ENCODE results near the gene PHACTR4. TPM values are rescaled to one million over a fixed set of nuclear protein-coding genes. Genes with fewer than 3 reads are reported as not detected.
"Not testable (repeated sequence)": the region's sequence is repeated elsewhere in the genome, so short reads cannot be mapped to it uniquely, and the experiment has no call there.

Gene PHACTR4
- polyA plus RNA-seq, 2 donors: 32.2 to 52.2 TPM

- WGBS, 2 donors: 62 to 63% methylated on average over 7 of the region's 7 CpGs
- Histone ChIP-seq H3K27me3 (ENCODE audit: control insufficient read depth in 1 of 2, insufficient read depth in 2 of 2, low read length in 2 of 2) (no peaks in the 10 kb centered on the region), H3K36me3 (ENCODE audit: control insufficient read depth in 2 of 2, insufficient read depth in 2 of 2, low read length in 1 of 2) (no peaks in the 10 kb centered on the region), H3K9me3 (ENCODE audit: control insufficient read depth in 2 of 2, insufficient read depth in 1 of 2, low read depth in 1 of 2, low read length in 1 of 2) (no peaks in the 10 kb centered on the region), H3K4me1 (ENCODE audit: control insufficient read depth in 2 of 2, insufficient read depth in 2 of 2, low read length in 1 of 2) (no peaks in the 10 kb centered on the region), H3K4me3 (ENCODE audit: low read depth in 1 of 2, low read length in 2 of 2) (no peak overlapping the region), H3K27ac (ENCODE audit: low read depth in 2 of 2, low read length in 1 of 2) (peak overlapping the region in 1 of 2 donors; percentile 42)
Observed at GRCh38 chr1:28365864-28366263, 3.7 kb upstream of the PHACTR4 start.

GRCh38 chr1:28368608-28369007 is 932 bp upstream of the PHACTR4 start:
- not testable (repeated sequence) for H3K4me3 ChIP-seq (ENCODE audit: low read depth in 1 of 2, low read length in 2 of 2); H3K4me1 ChIP-seq (ENCODE audit: control insufficient read depth in 2 of 2, insufficient read depth in 2 of 2, low read length in 1 of 2); H3K27me3 ChIP-seq (ENCODE audit: control insufficient read depth in 1 of 2, insufficient read depth in 2 of 2, low read length in 2 of 2); H3K36me3 ChIP-seq (ENCODE audit: control insufficient read depth in 2 of 2, insufficient read depth in 2 of 2, low read length in 1 of 2); H3K27ac ChIP-seq (ENCODE audit: low read depth in 2 of 2, low read length in 1 of 2); H3K9me3 ChIP-seq (ENCODE audit: control insufficient read depth in 2 of 2, insufficient read depth in 1 of 2, low read depth in 1 of 2, low read length in 1 of 2)
- WGBS, 2 donors: 97 to 98% methylated on average over 15 of the region's 15 CpGs

GRCh38 chr1:28370239-28371009 is 884 bp downstream of the PHACTR4 start:
- 29% methylated on average over 32 of the region's 32 CpGs for WGBS, 2 donors
- H3K4me1 ChIP-seq (ENCODE audit: control insufficient read depth in 2 of 2, insufficient read depth in 2 of 2, low read length in 1 of 2): no peaks in the 10 kb centered on the region
- no peaks in the 10 kb centered on the region for H3K9me3 ChIP-seq (ENCODE audit: control insufficient read depth in 2 of 2, insufficient read depth in 1 of 2, low read depth in 1 of 2, low read length in 1 of 2)
- H3K4me3 ChIP-seq (ENCODE audit: low read depth in 1 of 2, low read length in 2 of 2): peak overlapping the region; percentile 80 to 99
- no peaks in the 10 kb centered on the region for H3K27me3 ChIP-seq (ENCODE audit: control insufficient read depth in 1 of 2, insufficient read depth in 2 of 2, low read length in 2 of 2)
- no peaks in the 10 kb centered on the region for H3K36me3 ChIP-seq (ENCODE audit: control insufficient read depth in 2 of 2, insufficient read depth in 2 of 2, low read length in 1 of 2)
- H3K27ac ChIP-seq (ENCODE audit: low read depth in 2 of 2, low read length in 1 of 2): peak overlapping the region; percentile 93 to 98

GRCh38 chr1:28371010-28371377 is 1.5 kb downstream of the PHACTR4 start:
- Histone ChIP-seq H3K4me1 (ENCODE audit: control insufficient read depth in 2 of 2, insufficient read depth in 2 of 2, low read length in 1 of 2) (no peaks in the 10 kb centered on the region), H3K36me3 (ENCODE audit: control insufficient read depth in 2 of 2, insufficient read depth in 2 of 2, low read length in 1 of 2) (no peaks in the 10 kb centered on the region), H3K27ac (ENCODE audit: low read depth in 2 of 2, low read length in 1 of 2) (peak overlapping the region in 1 of 2 donors; percentile 13), H3K27me3 (ENCODE audit: control insufficient read depth in 1 of 2, insufficient read depth in 2 of 2, low read length in 2 of 2) (no peaks in the 10 kb centered on the region), H3K4me3 (ENCODE audit: low read depth in 1 of 2, low read length in 2 of 2) (peak overlapping the region in 1 of 2 donors; percentile 99), H3K9me3 (ENCODE audit: control insufficient read depth in 2 of 2, insufficient read depth in 1 of 2, low read depth in 1 of 2, low read length in 1 of 2) (no peaks in the 10 kb centered on the region)
- 83 to 89% methylated on average over 5 of the region's 5 CpGs for WGBS, 2 donors

- 51 to 63% methylated on average over 7 of the region's 7 CpGs for WGBS, 2 donors
- H3K4me3 ChIP-seq (ENCODE audit: low read depth in 1 of 2, low read length in 2 of 2); H3K9me3 ChIP-seq (ENCODE audit: control insufficient read depth in 2 of 2, insufficient read depth in 1 of 2, low read depth in 1 of 2, low read length in 1 of 2); H3K36me3 ChIP-seq (ENCODE audit: control insufficient read depth in 2 of 2, insufficient read depth in 2 of 2, low read length in 1 of 2); H3K27me3 ChIP-seq (ENCODE audit: control insufficient read depth in 1 of 2, insufficient read depth in 2 of 2, low read length in 2 of 2); H3K4me1 ChIP-seq (ENCODE audit: control insufficient read depth in 2 of 2, insufficient read depth in 2 of 2, low read length in 1 of 2): not testable (repeated sequence)
- peak overlapping the region; percentile 31 to 61 for H3K27ac ChIP-seq (ENCODE audit: low read depth in 2 of 2, low read length in 1 of 2)
Observed at GRCh38 chr1:28373450-28373849, 3.9 kb downstream of the PHACTR4 start.

GRCh38 chr1:28374297-28374696 is 4.8 kb downstream of the PHACTR4 start:
- Histone ChIP-seq H3K27ac (ENCODE audit: low read depth in 2 of 2, low read length in 1 of 2) (peak overlapping the region in 1 of 2 donors; percentile 61), H3K27me3 (ENCODE audit: control insufficient read depth in 1 of 2, insufficient read depth in 2 of 2, low read length in 2 of 2) (no peaks in the 10 kb centered on the region), H3K9me3 (ENCODE audit: control insufficient read depth in 2 of 2, insufficient read depth in 1 of 2, low read depth in 1 of 2, low read length in 1 of 2) (no peaks in the 10 kb centered on the region), H3K4me3 (ENCODE audit: low read depth in 1 of 2, low read length in 2 of 2) (no peak overlapping the region), H3K4me1 (ENCODE audit: control insufficient read depth in 2 of 2, insufficient read depth in 2 of 2, low read length in 1 of 2) (no peaks in the 10 kb centered on the region), H3K36me3 (ENCODE audit: control insufficient read depth in 2 of 2, insufficient read depth in 2 of 2, low read length in 1 of 2) (no peaks in the 10 kb centered on the region)
- 56 to 61% methylated on average over 2 of the region's 2 CpGs for WGBS, 2 donors

- not testable (repeated sequence) for H3K9me3 ChIP-seq (ENCODE audit: control insufficient read depth in 2 of 2, insufficient read depth in 1 of 2, low read depth in 1 of 2, low read length in 1 of 2); H3K4me3 ChIP-seq (ENCODE audit: low read depth in 1 of 2, low read length in 2 of 2); H3K27me3 ChIP-seq (ENCODE audit: control insufficient read depth in 1 of 2, insufficient read depth in 2 of 2, low read length in 2 of 2); H3K36me3 ChIP-seq (ENCODE audit: control insufficient read depth in 2 of 2, insufficient read depth in 2 of 2, low read length in 1 of 2); H3K27ac ChIP-seq (ENCODE audit: low read depth in 2 of 2, low read length in 1 of 2); H3K4me1 ChIP-seq (ENCODE audit: control insufficient read depth in 2 of 2, insufficient read depth in 2 of 2, low read length in 1 of 2)
- 92 to 93% methylated on average over 11 of the region's 11 CpGs for WGBS, 2 donors
Observed at GRCh38 chr1:28375598-28375997, 6.1 kb downstream of the PHACTR4 start.

GRCh38 chr1:28376195-28376594 is 6.7 kb downstream of the PHACTR4 start:
- H3K4me1 ChIP-seq (ENCODE audit: control insufficient read depth in 2 of 2, insufficient read depth in 2 of 2, low read length in 1 of 2); H3K27me3 ChIP-seq (ENCODE audit: control insufficient read depth in 1 of 2, insufficient read depth in 2 of 2, low read length in 2 of 2); H3K4me3 ChIP-seq (ENCODE audit: low read depth in 1 of 2, low read length in 2 of 2): not testable (repeated sequence)

GRCh38 chr1:28378906-28379305 is 9.4 kb downstream of the PHACTR4 start:
- Histone ChIP-seq H3K4me1 (ENCODE audit: control insufficient read depth in 2 of 2, insufficient read depth in 2 of 2, low read length in 1 of 2) (no peaks in the 10 kb centered on the region), H3K27ac (ENCODE audit: low read depth in 2 of 2, low read length in 1 of 2) (no peak overlapping the region), H3K27me3 (ENCODE audit: control insufficient read depth in 1 of 2, insufficient read depth in 2 of 2, low read length in 2 of 2) (no peaks in the 10 kb centered on the region), H3K36me3 (ENCODE audit: control insufficient read depth in 2 of 2, insufficient read depth in 2 of 2, low read length in 1 of 2) (no peaks in the 10 kb centered on the region), H3K4me3 (ENCODE audit: low read depth in 1 of 2, low read length in 2 of 2) (no peak overlapping the region), H3K9me3 (ENCODE audit: control insufficient read depth in 2 of 2, insufficient read depth in 1 of 2, low read depth in 1 of 2, low read length in 1 of 2) (no peaks in the 10 kb centered on the region)
- WGBS, 2 donors: 94 to 97% methylated on average over 5 of the region's 5 CpGs

More at GRCh38 chr1:28376195-28376594, 6.7 kb downstream of the PHACTR4 start:
- not testable (repeated sequence) for H3K36me3 ChIP-seq (ENCODE audit: control insufficient read depth in 2 of 2, insufficient read depth in 2 of 2, low read length in 1 of 2); H3K27ac ChIP-seq (ENCODE audit: low read depth in 2 of 2, low read length in 1 of 2); H3K9me3 ChIP-seq (ENCODE audit: control insufficient read depth in 2 of 2, insufficient read depth in 1 of 2, low read depth in 1 of 2, low read length in 1 of 2)
- WGBS, 2 donors: 98 to 100% methylated on average over 2 of the region's 2 CpGs

- no peaks in the 10 kb centered on the region for H3K27me3 ChIP-seq (ENCODE audit: control insufficient read depth in 1 of 2, insufficient read depth in 2 of 2, low read length in 2 of 2)
- 81 to 87% methylated on average over 1 of the region's 1 CpG for WGBS, 2 donors
- H3K4me3 ChIP-seq (ENCODE audit: low read depth in 1 of 2, low read length in 2 of 2): no peak overlapping the region
- H3K27ac ChIP-seq (ENCODE audit: low read depth in 2 of 2, low read length in 1 of 2): no peak overlapping the region
- H3K9me3 ChIP-seq (ENCODE audit: control insufficient read depth in 2 of 2, insufficient read depth in 1 of 2, low read depth in 1 of 2, low read length in 1 of 2): no peaks in the 10 kb centered on the region
- no peaks in the 10 kb centered on the region for H3K4me1 ChIP-seq (ENCODE audit: control insufficient read depth in 2 of 2, insufficient read depth in 2 of 2, low read length in 1 of 2)
- H3K36me3 ChIP-seq (ENCODE audit: control insufficient read depth in 2 of 2, insufficient read depth in 2 of 2, low read length in 1 of 2): no peaks in the 10 kb centered on the region
Observed at GRCh38 chr1:28380394-28380793, 10.9 kb downstream of the PHACTR4 start.
